GM12878 (cell line): ENCODE data around the gene TTL. TPM values are rescaled to one million over a fixed set of nuclear protein-coding genes. Genes with fewer than 3 reads are reported as not detected.

Source experiments
- ASH2L ChIP-seq: fragments of 300-600, 200-600 bp; sonication (generic); IDR thresholded peaks from 2 replicates; pipeline ENCODE4 v1.6.1; 2017; ENCODE audit warnings: low read depth, mild to moderate bottlenecking, borderline replicate concordance
- CBX5 ChIP-seq: sonication (generic); IDR thresholded peaks from 2 replicates; pipeline ENCODE4 v1.6.1; 2016; ENCODE audit warnings: low read depth, moderate library complexity, mild to moderate bottlenecking, inconsistent platforms
- CEBPB ChIP-seq, 2 experiments: fragments of 150-350 bp in 1 of 2; IDR thresholded peaks; 2 replicates each; pipeline ENCODE4 v1.6.1; 2012 to 2014; ENCODE audit warnings: low read depth in 2 of 2, low read length in 2 of 2, borderline replicate concordance in 1 of 2, inconsistent platforms in 1 of 2
- CHD2 ChIP-seq: IDR thresholded peaks from 2 replicates; pipeline ENCODE4 v1.6.1; 2011; ENCODE audit warnings: low read depth, low read length, improper control_type of control experiment, borderline replicate concordance
- DPF2 ChIP-seq: fragments of 450-650 bp; IDR thresholded peaks from 2 replicates; pipeline ENCODE4 v1.6.1; 2017; ENCODE audit warnings: mild to moderate bottlenecking
- ETV6 ChIP-seq, 2 experiments: fragments of 450-650 bp in 1 of 2; IDR thresholded peaks in 1 of 2; conservative IDR thresholded peaks in 1 of 2; 2 replicates each; pipeline ENCODE4 v1.6.1; 2014; ENCODE audit warnings: antibody characterized with exemption in 1 of 2, borderline replicate concordance in 1 of 2, low read depth in 1 of 2, mild to moderate bottlenecking in 1 of 2, moderate library complexity in 1 of 2
- GABPA ChIP-seq: IDR thresholded peaks from 2 replicates; pipeline ENCODE4 v1.6.1; 2014; ENCODE audit warnings: antibody characterized with exemption, low read depth, mild to moderate bottlenecking, inconsistent platforms
- GATAD2B ChIP-seq: fragments of 450-650 bp; conservative IDR thresholded peaks from 2 replicates; pipeline ENCODE4 v1.6.1; 2017; ENCODE audit warnings: low read depth, mild to moderate bottlenecking, moderate library complexity
- IKZF1 ChIP-seq: fragments of 450-650 bp; conservative IDR thresholded peaks from 2 replicates; pipeline ENCODE4 v1.6.1; 2017; ENCODE audit warnings: antibody characterized with exemption, mild to moderate bottlenecking
- KLF5 ChIP-seq: fragments of 450-650 bp; IDR thresholded peaks from 2 replicates; pipeline ENCODE4 v1.6.1; 2014; ENCODE audit warnings: mild to moderate bottlenecking; ENCODE audit not compliant: partially characterized antibody
- MXI1 ChIP-seq: fragments of 150-350 bp; IDR thresholded peaks from 2 replicates; pipeline ENCODE4 v1.6.1; 2011; ENCODE audit warnings: low read depth, mild to moderate bottlenecking, inconsistent platforms, low read length, improper control_type of control experiment
- NR2C2 ChIP-seq: IDR thresholded peaks from 2 replicates; pipeline ENCODE4 v1.6.1; 2011; ENCODE audit warnings: borderline replicate concordance, low read depth; ENCODE audit not compliant: control insufficient read depth, insufficient read length
- PAX5 ChIP-seq: IDR thresholded peaks from 2 replicates; pipeline ENCODE4 v1.6.1; 2011; ENCODE audit warnings: low read depth, low read length, borderline replicate concordance
- POU2F2 ChIP-seq: IDR thresholded peaks from 3 replicates; pipeline ENCODE4 v1.6.1; 2011; ENCODE audit warnings: low read depth, mild to moderate bottlenecking, low read length, borderline replicate concordance
- SUPT20H ChIP-seq: IDR thresholded peaks from 2 replicates; pipeline ENCODE4 v1.6.1; 2011; ENCODE audit warnings: low read depth, mild to moderate bottlenecking, low read length, moderate library complexity, borderline replicate concordance; ENCODE audit not compliant: control insufficient read depth
- WRNIP1 ChIP-seq: IDR thresholded peaks from 2 replicates; pipeline ENCODE4 v1.6.1; 2011; ENCODE audit warnings: low read depth, low read length, improper control_type of control experiment, borderline replicate concordance
- ZNF217 ChIP-seq: fragments of 450-650 bp; IDR thresholded peaks from 2 replicates; pipeline ENCODE4 v1.6.1; 2017; ENCODE audit warnings: antibody characterized with exemption, mild to moderate bottlenecking
- polyA plus RNA-seq, 11 experiments: library from polyadenylated mRNA; depleted of rRNA in 4 of 11; unstranded in 6 of 11; stranded (reverse) in 5 of 11; fragments of >200 nt; fragmentation: Nextera tagmentation in 4 of 11; fragmentation: Illumina TruSeq in 1 of 11; extraction: Ambion mirVana in 4 of 11; extraction: Trizol in 1 of 11; gene quantifications; 1 replicate in 1 of 11; 2 replicates in 10 of 11; pipeline versions ENCODE4 v1.2.1 to v1.2.3, GENCODE V29; 2011 to 2016; ENCODE audit warnings: inconsistent platforms in 2 of 11, missing spikeins in 2 of 11, low read depth in 1 of 11
- total RNA-seq, 4 experiments: library from RNA; depleted of rRNA in 3 of 4; stranded (reverse); fragments of >200 nt in 3 of 4; fragmentation: Illumina TruSeq in 1 of 4; extraction: Trizol in 1 of 4; gene quantifications; 2 replicates each; pipeline versions ENCODE4 v1.2.1 to v1.2.3, GENCODE V29; 2013 to 2021
- TF ChIP-seq, protein P1 (sequence below): fragments of 450-650 bp; IDR thresholded peaks from 2 replicates; pipeline ENCODE4 v1.6.1; 2016; ENCODE audit warnings: mild to moderate bottlenecking, moderate library complexity, borderline replicate concordance
- TF ChIP-seq, protein P2 (sequence below): fragments of 450-650 bp; IDR thresholded peaks from 2 replicates; pipeline ENCODE4 v1.6.1; 2017; ENCODE audit warnings: mild to moderate bottlenecking, low read depth, inconsistent platforms; ENCODE audit not compliant: poor library complexity, severe bottlenecking
- TF ChIP-seq, protein P3 (sequence below): fragments of 450-650 bp; IDR thresholded peaks from 2 replicates; pipeline ENCODE4 v1.6.1; 2017; ENCODE audit warnings: antibody characterized with exemption, mild to moderate bottlenecking, moderate library complexity

TTL gene
- total and polyA plus RNA-seq, 10 of the 15 experiments (the other 5 are each of a cell fraction or from before 2014, with no cell fraction given), result 3.9 to 27.1 (median 16.1) TPM

DNA sequence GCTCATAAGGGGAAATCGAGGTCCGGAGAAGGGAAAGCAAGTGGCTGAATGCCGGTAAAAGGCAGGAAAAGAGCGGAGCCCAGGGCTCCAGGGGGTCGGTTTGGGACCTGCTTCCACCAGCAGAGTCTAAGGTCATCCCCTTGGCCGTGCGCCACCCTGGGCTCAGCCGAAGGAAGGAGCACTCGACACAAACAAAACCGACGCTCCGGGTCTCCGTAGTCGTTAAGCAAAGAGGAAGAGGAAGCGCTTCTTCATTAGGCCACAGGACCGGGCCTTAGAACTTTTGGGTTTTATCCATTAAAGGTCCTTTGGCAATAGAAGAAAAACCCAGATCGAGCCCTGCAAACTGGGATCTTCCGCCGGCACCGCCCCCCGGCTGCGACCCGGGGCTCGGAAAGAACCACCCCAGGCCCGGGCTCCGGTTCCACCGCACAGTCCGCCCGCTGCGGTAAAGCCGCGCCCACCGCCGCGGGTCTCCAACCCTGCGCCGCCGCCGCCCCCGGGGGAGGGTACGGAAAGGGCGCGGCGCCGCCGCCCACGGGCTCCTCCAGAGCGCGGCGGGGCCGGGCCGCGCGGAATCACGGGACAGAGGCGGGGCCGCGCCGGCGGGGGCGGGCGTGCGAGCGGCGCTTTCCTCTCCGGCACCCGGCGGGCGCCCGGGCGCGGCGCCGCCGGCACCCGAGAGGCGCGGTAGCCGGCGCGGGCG is at the start of gene TTL (continued):
- TF ChIP-seq, protein P1, sequence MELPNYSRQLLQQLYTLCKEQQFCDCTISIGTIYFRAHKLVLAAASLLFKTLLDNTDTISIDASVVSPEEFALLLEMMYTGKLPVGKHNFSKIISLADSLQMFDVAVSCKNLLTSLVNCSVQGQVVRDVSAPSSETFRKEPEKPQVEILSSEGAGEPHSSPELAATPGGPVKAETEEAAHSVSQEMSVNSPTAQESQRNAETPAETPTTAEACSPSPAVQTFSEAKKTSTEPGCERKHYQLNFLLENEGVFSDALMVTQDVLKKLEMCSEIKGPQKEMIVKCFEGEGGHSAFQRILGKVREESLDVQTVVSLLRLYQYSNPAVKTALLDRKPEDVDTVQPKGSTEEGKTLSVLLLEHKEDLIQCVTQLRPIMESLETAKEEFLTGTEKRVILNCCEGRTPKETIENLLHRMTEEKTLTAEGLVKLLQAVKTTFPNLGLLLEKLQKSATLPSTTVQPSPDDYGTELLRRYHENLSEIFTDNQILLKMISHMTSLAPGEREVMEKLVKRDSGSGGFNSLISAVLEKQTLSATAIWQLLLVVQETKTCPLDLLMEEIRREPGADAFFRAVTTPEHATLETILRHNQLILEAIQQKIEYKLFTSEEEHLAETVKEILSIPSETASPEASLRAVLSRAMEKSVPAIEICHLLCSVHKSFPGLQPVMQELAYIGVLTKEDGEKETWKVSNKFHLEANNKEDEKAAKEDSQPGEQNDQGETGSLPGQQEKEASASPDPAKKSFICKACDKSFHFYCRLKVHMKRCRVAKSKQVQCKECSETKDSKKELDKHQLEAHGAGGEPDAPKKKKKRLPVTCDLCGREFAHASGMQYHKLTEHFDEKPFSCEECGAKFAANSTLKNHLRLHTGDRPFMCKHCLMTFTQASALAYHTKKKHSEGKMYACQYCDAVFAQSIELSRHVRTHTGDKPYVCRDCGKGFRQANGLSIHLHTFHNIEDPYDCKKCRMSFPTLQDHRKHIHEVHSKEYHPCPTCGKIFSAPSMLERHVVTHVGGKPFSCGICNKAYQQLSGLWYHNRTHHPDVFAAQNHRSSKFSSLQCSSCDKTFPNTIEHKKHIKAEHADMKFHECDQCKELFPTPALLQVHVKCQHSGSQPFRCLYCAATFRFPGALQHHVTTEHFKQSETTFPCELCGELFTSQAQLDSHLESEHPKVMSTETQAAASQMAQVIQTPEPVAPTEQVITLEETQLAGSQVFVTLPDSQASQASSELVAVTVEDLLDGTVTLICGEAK, result 0 out of 2 replicates have a peak, but pooled peaks have one; percentile 20
- TF ChIP-seq ASH2L (0 out of 2 replicates have a peak, but pooled peaks have one; percentile 69), CEBPB (IDR thresholded peaks at IDR 0.05; ENCODE audit: borderline replicate concordance in 1 of 2, low read depth in 2 of 2, low read length in 2 of 2) (no peak), GATAD2B (peak; percentile 70), ETV6 (conservative IDR thresholded peaks at IDR 0.05 in 1 of 2, IDR thresholded peaks at IDR 0.05 in 1 of 2; ENCODE audit: borderline replicate concordance in 1 of 2, low read depth in 1 of 2) (0 out of 4 replicates have a peak, but pooled peaks of 1 of the 2 experiments have one; percentile 1), POU2F2 (no peak), DPF2 (peak; percentile 83), GABPA (no peak), SUPT20H (no peak), CHD2 (no peak; the same call in 1 of the 2 replicates), CBX5 (no peak), IKZF1 (peak; percentile 37), ZNF217 (peak; percentile 61; the same call in 1 of the 2 replicates), NR2C2 (no peak), PAX5 (no peak), WRNIP1 (no peak), KLF5 (peak; percentile 23), MXI1 (peak; percentile 28; the same call in 1 of the 2 replicates)
- TF ChIP-seq, protein P2, sequence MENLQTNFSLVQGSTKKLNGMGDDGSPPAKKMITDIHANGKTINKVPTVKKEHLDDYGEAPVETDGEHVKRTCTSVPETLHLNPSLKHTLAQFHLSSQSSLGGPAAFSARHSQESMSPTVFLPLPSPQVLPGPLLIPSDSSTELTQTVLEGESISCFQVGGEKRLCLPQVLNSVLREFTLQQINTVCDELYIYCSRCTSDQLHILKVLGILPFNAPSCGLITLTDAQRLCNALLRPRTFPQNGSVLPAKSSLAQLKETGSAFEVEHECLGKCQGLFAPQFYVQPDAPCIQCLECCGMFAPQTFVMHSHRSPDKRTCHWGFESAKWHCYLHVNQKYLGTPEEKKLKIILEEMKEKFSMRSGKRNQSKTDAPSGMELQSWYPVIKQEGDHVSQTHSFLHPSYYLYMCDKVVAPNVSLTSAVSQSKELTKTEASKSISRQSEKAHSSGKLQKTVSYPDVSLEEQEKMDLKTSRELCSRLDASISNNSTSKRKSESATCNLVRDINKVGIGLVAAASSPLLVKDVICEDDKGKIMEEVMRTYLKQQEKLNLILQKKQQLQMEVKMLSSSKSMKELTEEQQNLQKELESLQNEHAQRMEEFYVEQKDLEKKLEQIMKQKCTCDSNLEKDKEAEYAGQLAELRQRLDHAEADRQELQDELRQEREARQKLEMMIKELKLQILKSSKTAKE, result no peak
- TF ChIP-seq, protein P3, sequence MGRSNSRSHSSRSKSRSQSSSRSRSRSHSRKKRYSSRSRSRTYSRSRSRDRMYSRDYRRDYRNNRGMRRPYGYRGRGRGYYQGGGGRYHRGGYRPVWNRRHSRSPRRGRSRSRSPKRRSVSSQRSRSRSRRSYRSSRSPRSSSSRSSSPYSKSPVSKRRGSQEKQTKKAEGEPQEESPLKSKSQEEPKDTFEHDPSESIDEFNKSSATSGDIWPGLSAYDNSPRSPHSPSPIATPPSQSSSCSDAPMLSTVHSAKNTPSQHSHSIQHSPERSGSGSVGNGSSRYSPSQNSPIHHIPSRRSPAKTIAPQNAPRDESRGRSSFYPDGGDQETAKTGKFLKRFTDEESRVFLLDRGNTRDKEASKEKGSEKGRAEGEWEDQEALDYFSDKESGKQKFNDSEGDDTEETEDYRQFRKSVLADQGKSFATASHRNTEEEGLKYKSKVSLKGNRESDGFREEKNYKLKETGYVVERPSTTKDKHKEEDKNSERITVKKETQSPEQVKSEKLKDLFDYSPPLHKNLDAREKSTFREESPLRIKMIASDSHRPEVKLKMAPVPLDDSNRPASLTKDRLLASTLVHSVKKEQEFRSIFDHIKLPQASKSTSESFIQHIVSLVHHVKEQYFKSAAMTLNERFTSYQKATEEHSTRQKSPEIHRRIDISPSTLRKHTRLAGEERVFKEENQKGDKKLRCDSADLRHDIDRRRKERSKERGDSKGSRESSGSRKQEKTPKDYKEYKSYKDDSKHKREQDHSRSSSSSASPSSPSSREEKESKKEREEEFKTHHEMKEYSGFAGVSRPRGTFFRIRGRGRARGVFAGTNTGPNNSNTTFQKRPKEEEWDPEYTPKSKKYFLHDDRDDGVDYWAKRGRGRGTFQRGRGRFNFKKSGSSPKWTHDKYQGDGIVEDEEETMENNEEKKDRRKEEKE, result no peak
